Urothelium cell line (cell line): Measurements from ENCODE around the gene FIGNL1.
A peak's percentile ranks its signal among the peaks of the same experiment; 100 is the strongest.
"Not testable (repeated sequence)": the region's sequence is repeated elsewhere in the genome, so short reads cannot be mapped to it uniquely, and the experiment has no call there.

Experiments used
- DNase-seq: peaks from one replicate; pipeline ENCODE4 v3.0.0; 2011; ENCODE audit warnings: low spot score, mixed read lengths
- FAIRE-seq: peaks from 2 replicates; lab custom pipeline; 2011; peaks lifted over from hg19 to GRCh38; lab: Jason Lieb, UNC

Gene FIGNL1

GRCh38 chr7:50472427-50472826, 22.3 kb upstream of the FIGNL1 start:
- FAIRE-seq = no peak
- no peak for DNase-seq

DNA sequence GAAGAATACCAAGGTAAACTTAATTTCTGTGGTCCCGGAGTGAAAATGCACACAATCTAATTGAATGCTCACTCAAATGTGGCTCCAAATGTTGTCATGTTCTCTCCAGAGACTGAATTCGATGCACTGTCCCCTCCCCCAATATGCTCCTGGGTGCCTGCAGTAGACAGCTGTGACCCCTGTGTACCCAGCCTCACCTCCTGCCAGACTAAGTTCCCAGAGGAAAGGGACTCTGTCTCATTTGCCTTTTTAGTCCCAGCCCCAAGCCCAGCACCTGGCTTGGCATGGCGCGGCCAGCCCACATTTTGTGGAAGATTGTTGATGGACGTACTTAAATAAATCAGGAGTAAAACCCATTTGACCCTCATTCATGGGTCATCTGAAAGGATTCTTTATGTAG, 21.8 kb upstream of the FIGNL1 start:
- DNase-seq (no peak), FAIRE-seq (no peak)

GRCh38 chr7:50470250-50471163, 20.4 kb upstream of the FIGNL1 start:
- FAIRE-seq (peak; percentile 44), DNase-seq (no peak)

DNA sequence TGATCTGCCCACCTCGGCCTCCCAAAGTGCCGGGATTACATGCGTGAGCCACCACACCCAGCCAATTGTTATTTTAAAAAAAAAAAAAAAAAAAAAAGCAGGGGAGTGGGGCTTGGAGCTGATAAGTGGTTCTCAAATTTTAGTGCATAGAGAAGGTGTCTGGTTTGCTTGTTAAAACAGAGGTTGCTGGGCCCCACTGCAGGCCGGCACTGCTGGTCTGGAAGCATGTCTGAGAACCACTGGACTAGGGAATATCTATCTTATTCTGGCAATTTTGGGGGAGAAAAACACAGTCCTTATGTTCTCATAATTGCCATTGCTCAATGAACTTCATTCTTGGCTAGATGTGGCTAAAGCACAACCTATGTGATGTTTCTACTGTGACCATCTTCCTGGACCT, 19.0 kb upstream of the FIGNL1 start:
- FAIRE-seq = peak; percentile 17
- DNase-seq = no peak

DNA sequence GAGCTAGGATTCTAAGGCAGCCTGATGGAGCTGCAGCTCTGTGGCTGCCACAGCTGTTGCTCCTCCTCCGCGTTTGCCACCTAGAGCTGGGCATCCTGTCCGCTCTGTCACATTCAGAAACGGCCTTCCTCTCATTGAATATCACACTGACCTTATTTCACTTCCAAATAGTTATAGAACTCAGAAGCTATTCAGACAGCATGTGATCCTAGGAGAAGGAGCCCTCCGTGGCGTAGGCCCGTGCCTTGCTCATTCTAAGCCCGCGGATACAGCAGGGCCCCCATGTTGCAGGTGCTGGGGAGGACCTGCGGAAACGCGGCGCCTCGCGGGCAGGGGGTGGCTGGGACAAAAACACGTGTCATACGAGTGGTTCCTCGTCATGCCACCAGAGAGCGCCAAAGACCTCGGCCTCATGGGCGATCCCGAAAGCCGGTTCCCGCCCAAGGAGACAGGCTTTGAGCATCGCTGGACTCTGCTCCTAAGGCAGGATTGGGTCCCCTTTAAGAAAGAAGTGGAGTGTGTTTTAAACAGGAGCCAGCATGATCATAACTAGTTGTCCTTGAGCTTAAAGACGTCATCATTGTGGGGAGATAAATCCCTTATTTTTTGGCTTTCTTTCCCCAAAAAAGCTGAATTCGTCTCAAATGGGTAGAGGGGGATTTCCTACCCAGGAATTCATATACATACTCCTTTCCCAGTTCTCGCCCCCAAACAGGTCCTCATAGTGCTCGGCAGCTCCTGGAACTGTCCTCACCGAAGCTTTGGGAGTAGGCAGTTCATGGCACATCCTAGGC, 17.9 kb upstream of the FIGNL1 start:
- peak; percentile 89 for DNase-seq

DNA sequence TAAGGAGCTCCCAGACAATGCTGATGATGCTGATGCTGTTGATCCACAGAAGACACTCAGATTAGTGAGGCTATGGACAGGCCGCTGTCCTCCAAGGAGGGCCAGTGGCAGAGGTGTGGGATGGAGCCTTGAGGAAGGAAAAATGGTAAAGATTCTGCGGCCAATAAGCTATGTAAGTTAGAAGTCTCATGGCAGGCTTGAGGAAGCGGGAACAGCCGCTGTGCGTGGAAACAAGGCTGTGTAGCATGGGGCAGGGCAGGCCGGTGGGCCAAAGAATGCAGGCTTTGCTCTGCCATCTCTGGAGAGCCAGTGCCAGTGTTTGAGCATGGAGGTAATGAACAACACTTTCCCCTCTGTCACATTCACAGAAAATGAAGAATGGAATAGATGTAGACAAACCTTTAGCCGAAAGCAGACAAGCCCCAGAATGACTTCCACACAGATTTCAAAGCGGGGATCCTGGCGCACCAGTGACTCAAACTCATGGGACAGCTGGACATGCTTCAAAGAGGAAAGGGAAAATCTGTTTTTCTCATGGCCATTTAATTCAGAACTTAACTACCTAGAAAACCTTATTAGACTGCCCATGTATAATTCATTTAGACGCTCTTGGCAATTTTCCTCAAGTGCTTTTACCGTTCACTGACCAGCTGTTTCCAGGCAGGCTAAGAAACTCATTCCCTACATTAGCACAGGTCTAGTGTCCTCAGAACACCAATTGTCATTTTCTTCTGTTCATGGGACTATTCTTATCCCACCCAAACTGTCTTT, 16.9 kb upstream of the FIGNL1 start:
- FAIRE-seq = peak; percentile 5
- no peak for DNase-seq

More for the DNA sequence above, 17.9 kb upstream of the FIGNL1 start:
- peak; percentile 90 for FAIRE-seq

- DNase-seq (no peak), FAIRE-seq (no peak)
These were observed 12.9 kb upstream of the FIGNL1 start for GRCh38 chr7:50463035-50463434.

DNA sequence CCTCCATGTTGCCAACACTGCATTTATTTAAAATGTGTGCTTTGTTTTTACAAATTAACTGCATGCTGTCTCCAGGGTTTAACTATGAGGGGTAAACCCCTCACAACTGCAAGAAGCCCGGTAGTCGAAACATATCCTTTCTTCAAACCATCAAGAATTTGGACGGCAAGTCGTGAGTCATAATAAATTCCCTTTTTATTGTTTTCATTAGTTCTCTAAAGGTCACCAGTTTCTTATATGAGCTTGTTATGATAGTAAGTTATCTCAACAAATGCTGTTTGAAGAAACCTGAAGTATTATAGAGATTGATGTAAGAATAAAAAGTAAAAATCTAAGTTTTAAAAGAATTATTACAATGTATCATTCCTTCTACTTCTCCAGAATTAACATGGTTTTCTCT, 12.2 kb upstream of the FIGNL1 start:
- FAIRE-seq = no peak
- DNase-seq = no peak

GRCh38 chr7:50461695-50462094, 11.5 kb upstream of the FIGNL1 start:
- no peak for FAIRE-seq
- DNase-seq = no peak

DNA sequence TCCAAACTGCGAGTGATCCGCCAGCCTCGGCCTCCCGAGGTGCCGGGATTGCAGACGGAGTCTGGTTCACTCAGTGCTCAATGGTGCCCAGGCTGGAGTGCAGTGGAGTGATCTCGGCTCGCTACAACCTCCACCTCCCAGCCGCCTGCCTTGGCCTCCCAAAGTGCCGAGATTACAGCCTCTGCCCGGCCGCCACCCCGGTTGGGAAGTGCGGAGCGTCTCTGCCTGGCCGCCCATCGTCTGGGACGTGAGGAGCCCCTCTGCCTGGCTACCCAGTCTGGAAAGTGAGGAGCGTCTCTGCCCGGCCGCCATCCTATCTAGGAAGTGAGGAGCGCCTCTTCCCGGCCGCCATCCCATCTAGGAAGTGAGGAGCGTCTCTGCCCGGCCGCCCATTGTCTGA, 9.0 kb upstream of the FIGNL1 start:
- not testable (repeated sequence) for FAIRE-seq, DNase-seq

DNA sequence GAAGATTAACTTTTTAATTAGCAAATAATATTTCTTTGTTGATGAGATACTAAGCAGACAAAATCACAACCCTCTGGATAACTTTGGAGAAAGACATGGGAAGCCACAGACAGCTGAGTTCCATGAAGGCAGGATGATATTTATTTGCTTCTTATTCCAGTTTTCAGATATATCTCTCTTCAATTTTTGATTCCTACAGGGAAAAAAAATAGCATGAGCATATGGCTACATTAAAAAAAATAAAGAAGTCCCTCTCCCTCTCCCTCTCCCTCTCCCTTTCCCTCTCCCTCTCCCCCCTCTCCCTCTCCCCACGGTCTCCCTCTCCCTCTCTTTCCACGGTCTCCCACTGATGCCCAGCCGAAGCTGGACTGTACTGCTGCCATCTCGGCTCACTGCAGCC, 8.5 kb upstream of the FIGNL1 start:
- not testable (repeated sequence) for FAIRE-seq, DNase-seq

DNA sequence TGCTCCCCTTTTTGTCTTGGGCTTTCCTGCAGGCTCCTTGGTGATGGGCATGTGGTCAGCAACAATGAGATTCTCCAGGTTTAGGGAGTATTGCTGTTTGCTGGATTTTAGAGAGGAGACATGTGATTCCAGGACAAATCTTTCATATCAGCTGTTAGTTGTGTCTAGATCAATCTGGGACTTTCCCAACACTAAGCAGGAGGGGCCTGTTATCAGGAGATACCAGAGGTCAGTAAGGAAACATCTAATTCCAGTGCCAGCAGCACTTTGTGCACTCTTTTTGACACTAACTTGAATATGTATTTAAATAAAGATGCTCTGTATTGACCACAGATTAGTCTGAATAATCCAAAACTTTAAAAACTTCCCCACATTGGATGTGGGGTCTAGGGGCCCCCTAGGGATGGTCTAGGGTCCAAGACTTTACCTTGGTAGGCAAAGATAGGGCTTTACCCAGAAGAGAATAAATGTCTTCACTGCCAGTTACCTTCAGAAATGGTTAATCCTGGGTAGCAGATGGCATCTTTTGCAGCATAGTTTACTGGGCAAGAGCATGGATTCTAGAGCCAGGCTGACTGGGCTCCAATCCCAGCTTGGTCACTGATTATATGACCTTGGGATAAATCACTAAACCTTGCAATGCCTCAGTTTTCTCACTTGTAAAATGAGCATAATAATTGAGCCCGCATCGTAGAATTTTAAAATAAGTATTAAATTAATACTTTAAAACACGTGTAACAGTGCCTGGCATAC, 6.4 kb upstream of the FIGNL1 start:
- DNase-seq (no peak), FAIRE-seq (no peak)

DNA sequence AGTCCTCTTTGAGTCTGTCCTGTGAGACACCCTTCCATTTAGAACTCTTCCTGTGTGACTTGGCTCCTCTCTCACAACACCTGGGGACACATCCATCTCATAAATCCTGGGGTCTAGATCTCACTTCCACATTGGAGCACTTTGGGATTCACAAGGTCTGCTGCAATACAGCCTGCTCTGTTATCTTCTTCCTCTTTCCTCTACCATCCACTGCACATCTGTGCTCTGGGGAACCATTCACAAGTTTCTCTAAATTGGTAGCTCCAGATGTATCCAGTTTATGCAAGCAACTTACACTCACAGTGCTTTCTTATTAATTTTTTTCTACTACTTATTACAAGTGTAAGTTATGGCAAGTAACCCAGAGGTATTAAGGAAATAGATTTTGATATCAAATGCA, 5.5 kb upstream of the FIGNL1 start:
- DNase-seq (no peak), FAIRE-seq (no peak)

- FAIRE-seq (peak; percentile 40), DNase-seq (no peak)
These were observed 4.8 kb upstream of the FIGNL1 start for GRCh38 chr7:50454968-50455367.

- DNase-seq (no peak), FAIRE-seq (no peak)
These were observed 461 bp upstream of the FIGNL1 start for GRCh38 chr7:50450590-50451032.

- DNase-seq (no peak), FAIRE-seq (no peak)
These were observed 659 bp downstream of the FIGNL1 start for GRCh38 chr7:50449501-50449880.

- DNase-seq (no peak), FAIRE-seq (no peak)
These were observed 1.3 kb downstream of the FIGNL1 start for GRCh38 chr7:50448823-50449222.

GRCh38 chr7:50446542-50446960, 3.6 kb downstream of the FIGNL1 start:
- FAIRE-seq = peak; percentile 88
- DNase-seq = peak; percentile 94

DNA sequence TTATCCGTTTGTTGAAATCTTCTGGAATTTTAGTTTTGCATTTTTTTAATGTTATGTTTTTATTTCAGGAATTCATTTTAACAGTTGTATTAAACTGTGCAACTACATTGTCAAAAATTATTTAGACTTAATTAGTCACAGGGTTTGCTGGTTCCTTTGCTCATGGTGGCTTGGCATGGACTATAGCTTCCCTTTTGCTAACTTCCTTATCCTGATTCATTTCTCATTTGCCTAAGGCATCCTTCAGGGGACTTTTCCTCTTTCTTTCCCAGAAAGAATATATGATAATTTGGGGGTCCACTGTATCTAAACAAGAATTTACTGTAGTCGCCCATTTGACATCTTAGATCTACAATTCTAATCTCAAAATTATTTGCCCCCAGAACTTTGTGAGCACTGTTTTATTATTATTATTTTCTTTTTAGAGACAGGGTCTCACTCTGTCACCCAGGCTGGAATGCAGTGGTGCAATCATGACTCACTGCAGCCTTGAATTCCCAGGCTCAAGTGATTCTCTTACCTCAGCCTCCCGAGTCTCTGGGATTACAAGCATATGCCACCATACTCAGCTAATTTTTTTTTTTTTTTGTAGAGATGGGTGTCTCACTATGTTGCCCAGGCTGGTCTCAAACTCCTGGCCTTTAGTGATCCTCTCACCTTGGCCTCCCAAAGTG, 13.9 kb downstream of the FIGNL1 start:
- peak; percentile 38 for DNase-seq
- no peak for FAIRE-seq
